ENCODE data around the gene FAM149A.

Gene FAM149A

DNA sequence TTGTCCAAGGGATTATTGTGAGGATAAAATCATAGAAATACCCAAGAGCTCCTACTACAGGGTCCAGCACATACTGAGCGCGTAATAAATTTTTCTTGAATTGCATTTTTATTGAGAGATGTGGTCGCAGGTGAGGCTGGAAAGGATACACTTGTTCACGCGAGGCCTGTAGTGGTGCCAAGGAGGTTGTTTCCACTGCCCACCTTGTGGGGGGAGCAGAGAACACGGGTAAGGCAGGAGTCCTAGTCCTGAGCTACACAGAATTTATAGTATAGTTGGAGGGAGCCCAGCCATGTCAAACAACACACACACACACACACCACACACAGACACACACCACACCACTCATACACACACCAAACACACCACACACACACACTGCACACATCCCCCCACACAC, 55.1 kb downstream of the FAM149A start:
- no peak for DNase-seq

DNA sequence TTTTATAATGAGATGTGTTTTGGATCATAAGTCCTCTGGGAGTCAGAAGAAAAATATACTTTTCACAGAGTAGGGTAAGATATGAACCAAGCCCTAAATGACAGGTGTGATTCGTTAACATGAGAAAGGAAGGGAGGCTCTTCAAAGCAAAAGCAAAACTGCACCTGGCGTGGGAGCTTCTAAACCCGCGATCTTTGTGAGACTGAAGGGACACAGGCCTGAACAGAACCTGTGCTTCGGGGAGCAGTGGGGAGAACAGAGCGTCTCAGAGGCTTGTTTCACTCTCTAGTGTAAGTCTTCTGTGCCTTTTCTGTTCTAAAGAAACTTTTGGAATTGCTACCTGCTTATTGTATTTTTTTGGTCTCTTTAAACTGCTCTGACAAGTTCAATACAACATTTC, 56.6 kb downstream of the FAM149A start:
- DNase-seq = peak; percentile 64

DNA sequence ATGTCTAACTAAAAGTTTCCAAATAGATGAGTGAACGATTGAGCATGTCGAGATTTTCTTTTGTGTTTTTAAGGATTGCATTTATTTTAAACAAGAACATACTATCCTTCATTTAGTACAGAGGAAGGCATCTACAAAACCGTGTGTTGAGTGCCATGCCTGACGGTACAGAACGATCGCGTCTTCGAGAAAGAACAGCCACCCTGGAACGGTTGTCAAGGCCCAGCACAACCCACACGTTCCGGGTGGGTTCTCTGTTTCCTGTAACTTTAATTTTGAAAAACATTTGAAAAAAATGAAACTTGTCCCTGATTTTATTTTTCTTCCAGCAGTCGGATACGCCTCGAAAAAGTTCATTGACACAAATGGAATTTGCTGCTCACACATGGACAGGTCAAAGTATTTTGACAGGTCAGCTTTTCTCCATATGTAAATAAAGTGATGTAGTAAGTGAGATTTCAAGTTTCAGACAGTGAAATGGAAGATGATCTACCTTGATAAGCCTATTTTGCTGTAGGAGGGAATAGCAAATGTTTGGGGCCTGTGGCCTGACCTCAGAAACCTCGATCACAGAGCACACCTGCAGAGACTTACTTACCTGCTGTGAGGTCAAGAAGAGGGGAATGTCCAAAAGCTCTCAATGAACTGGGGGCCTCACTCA, 62.5 kb downstream of the FAM149A start:
- DNase-seq = no peak

DNA sequence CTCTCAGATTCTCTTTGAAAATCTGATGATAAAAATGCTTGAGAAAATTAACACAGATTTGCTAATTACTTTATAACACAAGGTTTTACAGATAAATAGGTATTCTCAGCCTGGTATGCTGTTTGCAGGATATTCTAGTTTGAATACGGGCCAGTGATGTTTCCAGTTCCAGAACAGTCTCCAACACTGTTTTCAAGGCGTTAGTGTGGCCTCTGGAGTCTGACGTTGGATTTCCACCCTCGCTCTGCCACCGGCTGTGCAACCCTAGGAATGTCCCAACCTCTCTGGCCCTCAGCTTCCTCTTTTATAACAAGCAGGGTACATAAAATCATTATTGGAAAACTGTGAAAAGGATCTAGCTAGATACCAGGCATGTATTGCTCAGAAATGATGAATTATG, 63.1 kb downstream of the FAM149A start:
- no peak for DNase-seq

DNA sequence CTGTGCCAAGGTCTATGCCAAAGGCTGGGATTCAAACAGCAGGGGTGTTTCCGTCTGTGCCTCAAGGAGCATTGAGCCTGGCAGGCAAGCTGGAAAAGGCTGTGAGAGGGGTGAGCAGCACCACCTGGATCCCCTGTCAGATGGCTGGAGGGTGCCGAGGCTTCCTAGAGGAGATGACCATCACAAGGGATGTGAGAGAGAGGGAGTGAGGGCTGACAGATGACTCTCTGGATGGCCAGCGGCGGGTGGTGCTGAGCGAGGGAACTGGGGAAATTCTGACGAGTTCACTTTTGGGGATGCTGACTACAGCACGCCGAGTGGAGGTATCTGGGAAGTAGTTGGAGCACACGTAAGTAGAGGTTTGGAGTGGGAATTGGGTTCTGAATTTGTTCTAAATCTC, 64.2 kb downstream of the FAM149A start:
- no peak for DNase-seq

DNA sequence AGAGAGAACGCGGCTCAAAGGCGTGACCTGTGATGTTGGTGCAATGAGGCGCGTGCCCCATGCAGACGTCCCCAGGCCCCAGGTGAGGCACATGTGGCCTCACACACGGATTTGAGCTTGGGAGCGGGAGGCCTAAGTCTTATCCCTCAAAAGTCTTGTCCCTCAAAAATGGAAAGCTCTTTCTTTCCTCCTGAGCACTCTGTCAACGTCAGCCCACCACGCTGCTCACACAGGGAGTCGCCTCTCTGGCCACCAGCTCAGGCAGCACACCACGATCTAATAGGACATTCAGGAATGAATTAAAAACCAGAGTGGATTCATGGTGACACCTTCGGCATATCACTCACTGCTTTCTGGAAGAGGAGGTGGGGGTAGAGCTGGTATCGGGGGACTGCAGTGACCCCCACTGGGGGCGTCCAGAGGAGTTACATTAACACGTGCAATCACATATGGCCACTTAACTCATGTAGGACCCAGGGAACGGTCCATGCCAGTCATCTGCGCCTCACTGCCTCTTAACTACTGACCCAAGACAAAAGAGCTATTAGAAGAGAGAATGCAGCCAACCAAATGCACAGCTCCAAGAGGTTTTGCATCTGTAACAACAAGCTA, 64.9 kb downstream of the FAM149A start:
- DNase-seq = no peak

DNA sequence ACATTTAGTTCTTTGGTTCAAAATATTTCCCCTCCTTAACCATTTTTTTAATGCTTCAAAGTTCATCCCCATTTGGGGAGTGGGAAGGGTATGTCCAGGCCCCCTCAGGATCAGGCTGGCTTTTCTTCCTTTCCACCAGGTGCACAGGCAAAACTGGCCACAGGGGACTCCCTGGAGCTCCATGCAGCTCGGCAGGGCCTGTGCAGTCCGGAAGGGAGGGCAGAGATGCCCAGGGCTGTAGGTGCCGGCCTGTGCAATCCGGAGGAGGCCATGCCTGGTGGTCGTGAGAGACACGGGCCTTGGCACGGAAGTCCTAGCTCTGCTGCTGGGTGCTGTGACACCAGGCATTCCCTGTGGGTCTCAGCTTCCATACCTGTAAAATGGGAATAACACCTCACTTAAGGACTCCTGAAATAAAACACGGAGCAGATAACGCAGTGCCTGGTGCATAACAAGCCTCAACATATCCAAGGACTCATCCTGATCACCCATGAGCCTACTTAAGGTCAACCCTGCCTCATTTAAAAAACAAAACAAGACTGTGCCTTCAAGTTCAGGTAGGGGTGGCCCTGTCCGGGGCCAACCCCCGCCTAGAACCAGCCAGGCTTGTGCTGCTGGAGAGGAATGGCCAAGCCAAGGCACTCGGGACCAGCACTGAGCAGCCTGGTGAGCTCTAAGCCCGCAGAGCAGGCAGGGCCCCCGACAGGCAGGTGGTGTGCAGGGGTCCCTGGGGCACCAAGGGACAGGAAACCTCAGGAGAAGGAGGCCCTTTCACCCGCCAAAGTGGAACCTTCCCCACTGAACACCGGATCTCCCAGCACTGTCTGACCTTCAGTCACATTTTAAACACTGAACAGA, 65.7 kb downstream of the FAM149A start:
- DNase-seq = no peak

DNA sequence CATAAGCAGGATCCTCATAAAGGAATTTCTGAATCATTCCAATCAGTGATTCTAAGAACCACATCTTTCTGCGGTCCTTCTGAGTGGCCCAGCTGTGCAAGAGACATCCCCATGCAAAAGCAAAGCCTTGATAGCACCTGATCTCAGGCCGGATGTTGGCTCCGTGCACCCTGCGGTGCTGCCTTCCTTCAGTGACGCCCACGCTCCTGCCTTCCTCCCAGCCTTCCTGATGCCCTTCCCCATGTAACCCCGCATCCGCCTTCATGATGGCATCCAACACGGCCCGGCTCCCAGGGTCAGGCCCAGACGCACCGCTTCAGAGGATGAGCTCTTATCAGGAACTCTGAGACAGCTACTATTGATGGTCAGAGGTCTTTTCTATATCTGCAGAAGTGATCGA, 66.5 kb downstream of the FAM149A start:
- DNase-seq = no peak

DNA sequence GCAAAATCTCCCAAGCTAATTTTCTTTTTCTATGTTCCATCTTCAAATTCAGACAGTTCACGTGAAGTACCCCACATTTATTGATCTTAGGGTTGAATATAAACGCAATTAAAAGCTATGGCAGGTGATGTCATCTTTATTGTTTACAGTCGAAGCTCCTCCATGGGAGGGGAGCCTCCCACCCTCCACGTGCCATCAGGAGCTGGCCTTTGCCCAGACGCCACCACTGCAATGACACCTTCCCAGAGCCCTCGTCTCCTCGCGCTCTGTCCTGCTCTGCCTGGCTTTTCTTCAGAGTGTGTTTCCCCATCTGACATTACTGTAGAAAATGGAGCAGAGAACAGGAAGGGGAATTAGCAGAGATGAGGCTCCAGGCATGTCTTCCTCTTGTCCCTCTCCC, 68.0 kb downstream of the FAM149A start:
- no peak for DNase-seq

DNA sequence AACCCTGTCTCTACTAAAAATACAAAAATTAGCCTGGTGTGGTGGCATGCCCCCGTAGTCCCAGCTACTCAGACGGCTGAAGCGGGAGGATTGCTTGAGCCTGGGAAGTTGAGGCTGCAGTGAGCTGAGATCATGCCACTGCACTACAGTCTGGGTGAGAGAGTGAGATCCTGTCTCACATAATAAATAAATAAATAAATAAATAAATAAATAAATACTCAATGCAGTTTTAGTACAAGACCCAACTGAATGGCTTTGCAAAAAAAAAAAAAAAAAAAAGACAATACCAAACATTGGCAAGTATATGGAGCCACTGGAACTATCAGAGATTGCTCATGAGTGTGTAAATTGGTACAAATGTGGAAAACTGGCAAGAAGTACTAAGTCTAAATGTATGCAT, 83.6 kb downstream of the FAM149A start:
- no peak for DNase-seq

DNA sequence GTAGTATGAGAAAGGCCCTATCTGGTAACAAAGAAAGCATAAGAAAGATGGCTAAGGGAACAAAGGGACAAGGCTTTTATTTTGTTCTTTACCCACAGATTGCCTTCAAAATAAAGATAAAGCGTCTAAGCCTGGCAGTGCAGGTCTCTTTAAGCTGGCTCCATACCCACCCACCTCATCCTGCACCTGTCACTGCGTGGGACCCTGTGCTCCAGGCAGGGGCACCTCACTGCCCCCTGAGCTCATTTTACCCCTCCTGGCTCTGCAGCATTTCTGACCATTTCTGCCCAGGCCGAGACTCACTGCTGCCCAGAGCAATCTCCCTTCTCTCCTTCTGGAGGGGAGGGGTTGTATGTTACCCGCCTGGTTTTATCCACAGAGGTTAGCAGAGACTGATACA, 85.2 kb downstream of the FAM149A start:
- no peak for DNase-seq

DNA sequence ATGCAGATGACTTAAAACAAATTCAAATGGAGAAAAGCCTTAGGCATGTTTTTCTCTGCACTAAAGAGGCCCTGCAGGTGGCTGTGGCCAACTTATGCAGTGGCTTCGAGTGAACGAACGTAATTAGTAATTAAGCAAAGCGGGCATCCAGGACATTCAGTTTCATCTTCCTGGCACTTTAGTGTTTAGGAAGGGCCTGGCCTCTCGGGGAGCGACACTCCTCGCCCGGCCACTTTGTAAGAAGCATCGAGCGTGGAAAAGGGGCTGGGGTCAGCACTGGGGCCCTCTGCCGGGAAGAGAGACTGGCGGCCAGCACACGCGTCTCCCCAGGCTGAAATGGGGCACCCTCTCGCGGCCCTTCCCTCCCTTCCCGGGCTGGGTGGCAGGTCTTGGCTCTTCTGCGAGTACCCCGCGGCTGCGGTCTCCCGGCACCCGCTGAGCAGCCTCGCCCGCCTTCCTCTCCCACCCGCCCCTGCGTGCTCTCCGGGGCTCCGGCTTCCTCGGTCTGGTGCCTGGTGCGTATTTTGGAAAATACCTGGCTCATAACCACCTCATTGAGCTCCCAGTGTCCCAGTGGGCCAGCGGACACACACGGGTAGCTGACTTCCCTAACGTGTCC, 86.2 kb downstream of the FAM149A start:
- no peak for DNase-seq

DNA sequence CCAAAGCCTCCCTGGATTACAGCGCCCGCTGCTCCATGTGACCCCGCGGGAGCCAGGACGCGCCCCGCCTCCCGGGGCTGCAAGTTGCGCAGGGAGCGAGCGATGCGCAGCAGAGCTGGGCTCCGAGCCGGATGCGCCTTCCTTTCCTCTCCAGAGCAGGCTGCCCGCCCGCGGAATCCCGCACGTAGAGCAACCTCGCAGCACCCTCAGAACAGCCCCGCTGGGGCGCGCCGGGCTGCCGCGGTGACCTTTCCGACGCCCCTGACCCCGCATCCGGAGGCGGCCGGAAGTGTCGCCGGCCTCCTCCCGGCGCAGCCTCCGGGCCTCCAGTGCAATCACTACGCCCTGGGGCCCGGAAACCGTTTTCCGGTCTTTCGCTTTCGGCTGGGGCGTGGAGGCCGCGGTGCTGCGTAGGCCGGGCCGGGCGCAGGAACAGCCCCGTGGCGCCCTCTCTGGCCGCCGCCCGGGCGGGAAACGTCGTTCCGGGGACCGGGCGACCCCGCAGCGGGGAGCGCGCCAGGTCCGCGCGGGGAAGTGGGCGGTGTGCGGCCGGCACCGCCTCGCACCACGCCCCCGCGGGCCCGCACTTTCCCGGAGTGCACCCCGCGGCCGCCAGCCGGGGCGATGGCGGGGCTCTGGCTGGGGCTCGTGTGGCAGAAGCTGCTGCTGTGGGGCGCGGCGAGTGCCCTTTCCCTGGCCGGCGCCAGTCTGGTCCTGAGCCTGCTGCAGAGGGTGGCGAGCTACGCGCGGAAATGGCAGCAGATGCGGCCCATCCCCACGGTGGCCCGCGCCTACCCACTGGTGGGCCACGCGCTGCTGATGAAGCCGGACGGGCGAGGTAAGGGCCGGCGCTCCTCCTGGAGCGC, 86.9 kb downstream of the FAM149A start, which contains the start of gene CYP4V2:
CYP4V2 (plus strand) TSS at position 368 of the 866 bp plus-strand sequence; CDS start at position 625, 257 bp downstream.
- DNase-seq = peak; percentile 40

DNA sequence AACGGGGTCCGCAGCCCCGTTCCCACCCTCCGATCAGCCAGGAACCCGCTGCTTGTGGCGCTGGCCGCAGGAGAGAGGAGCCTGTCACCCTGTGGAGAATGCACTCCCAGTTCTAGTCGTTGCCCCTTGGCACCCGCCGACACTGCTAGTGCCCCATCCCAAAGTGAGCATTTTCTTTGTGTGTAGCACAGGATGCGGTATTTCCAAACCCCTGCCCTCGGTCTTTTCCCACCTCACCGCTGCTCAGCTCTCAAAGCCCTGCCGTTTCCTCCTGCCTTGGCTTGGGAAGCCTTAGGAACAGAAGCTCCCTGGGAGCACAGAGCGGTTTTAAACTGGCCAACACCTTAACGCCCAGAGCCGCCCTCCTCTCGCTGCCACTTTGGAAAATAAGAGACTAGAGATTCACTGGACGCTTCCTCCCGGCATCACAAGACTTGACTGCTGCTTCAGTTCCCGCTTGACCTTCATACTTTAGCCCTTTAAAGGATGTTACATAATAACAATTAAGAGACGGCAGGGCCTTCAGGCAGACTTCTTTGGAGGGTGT, 87.6 kb downstream of the FAM149A start:
- DNase-seq = no peak

DNA sequence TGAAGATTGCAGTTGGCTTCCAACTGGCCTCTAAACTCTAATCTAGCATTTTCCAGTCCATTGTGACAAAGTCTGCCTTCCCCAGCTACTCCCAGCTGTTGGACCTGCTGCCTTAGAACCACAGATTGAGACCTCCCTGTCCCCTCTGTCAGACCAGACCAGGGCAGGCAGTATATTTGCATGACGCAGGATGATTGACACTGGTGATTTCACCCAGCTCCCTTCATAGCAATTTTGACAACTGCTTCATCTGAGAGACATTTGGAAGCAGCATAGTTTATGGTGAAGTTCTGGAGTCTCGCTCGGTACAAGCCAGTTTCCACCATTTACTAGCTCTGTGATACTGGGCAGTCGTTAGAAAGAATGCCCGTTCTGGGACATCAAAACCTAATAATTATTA, 89.3 kb downstream of the FAM149A start:
- DNase-seq = no peak

DNA sequence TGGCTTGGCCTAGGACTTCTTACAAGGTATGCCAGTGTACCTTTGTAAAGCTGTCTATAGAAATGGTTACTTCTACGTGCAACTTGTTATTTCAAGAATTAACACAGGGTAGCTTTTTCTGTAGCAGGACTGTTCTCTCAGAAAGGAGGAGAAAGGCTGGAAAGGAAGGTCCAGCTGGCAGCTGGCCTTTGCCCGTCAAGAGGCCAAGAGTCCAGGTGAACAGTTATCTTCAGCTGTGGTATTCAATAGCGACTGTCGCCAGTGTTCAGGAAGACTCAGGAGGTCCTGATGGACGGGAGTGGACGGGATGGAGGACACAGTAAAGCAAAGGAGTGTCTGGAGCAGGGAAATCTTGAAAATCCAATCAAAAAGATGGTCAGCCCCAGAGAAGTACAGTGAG, 91.6 kb downstream of the FAM149A start:
- no peak for DNase-seq

DNA sequence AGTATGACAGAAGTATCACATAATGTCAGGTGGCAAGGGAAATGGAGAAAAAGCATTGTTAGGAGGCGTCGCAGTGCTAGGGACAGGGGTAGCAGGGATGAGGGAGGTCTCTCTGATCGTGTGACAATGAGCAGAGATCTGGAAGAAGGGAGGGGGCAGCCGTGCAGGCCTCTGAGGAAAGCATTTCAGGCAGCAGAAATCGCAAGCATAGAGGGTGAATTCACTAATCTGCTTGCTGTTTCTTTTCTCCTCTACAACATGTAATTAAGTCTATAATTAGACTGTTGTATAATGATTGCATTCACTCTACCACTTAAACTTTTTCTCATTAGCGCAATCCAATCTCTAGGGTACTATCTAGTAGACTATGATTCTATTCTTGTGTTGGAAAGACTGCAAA, 96.0 kb downstream of the FAM149A start:
- DNase-seq = no peak

DNA sequence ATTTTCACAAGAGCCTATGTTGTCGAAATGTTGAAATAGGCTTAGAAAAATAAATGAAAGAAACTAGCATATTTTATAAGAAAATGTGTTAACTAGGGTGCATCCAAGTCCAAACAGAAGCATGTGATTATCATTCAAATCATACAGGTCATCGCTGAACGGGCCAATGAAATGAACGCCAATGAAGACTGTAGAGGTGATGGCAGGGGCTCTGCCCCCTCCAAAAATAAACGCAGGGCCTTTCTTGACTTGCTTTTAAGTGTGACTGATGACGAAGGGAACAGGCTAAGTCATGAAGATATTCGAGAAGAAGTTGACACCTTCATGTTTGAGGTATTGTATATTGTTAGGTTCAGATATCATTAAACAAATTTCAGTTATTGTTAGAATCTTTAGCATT, 96.5 kb downstream of the FAM149A start:
- no peak for DNase-seq

DNA sequence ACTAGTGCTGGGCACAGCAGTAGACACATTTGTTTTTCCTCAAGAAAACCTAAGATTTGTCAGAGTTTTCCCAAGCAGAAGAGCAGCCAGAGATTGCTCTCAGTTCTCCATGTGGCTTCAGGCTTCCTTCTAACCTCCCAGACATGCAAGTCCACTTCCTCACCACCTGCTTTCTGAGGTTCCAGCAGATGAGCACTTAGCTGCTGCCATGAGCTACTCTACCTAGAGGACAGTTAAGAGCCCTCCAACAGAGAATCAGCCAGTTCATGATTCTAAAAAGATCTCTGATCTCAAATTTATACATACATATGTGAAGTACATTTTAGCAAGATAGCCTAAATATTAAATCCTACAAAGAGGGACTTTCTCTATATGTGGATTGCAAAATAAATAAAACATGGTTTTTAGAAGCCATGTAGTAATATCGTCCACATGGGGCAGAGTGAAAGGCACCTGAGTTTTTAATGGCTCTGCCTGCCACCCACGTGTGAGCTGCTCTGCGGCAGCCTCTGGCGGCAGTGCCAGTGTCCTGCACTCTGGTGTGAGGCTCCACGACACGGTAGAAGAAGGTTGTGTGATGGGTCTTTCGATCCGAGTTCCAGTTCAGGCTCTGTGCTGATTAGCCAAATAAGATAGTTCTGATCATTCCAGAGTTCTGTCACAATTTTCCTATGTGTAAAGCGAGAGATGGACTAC, 97.2 kb downstream of the FAM149A start:
- DNase-seq = peak; percentile 61

DNA sequence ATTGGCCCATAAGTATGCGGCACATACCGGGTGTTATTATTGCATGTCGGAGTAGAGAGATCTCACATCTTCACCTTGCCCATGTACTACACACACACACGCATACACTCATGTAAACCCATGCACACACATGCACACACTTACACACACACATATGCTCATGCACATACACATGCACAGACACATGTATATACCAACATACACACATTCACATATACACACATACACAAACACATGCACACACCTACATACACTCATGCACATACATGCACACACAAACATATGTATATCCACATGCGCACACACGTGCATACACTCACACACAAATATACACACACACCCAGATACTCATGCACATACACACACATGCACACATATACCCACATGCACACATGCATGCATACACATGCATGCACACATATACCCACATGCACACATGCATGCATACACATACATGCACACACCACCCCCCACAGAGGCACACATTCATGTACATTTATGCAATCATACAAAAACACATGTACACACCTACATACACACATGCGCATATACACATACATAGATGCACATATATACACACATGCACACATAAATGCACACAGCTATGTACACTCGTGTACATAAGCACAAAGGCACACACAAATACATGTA, 98.1 kb downstream of the FAM149A start:
- DNase-seq = no peak

DNA sequence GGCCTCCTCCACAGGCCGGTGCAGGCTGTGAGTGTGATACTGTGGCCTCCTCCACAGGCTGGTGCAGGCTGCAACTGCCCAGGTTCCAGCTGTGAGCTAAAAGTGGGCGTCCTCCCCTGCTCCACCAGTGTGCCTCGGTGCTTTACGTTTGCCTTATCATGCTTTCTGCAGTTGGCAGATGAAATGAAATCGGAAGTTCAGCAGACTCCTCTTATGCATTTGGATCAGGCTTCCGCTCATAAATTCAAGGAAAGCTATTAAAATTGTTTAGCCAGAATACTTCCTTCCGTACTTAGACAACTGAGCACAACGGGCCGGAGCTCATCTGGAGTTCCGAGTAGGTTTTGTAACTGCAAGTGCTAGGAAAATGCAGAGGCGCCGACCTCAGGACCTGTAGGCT, 98.9 kb downstream of the FAM149A start:
- DNase-seq = no peak

Measured in NCI-H2029 (cell line).